RCC 7860 (cell line): ENCODE measurements around the gene GPR12.
"Not testable (repeated sequence)": the region's sequence is repeated elsewhere in the genome, so short reads cannot be mapped to it uniquely, and the experiment has no call there.

Source experiments
- DNase-seq: peaks from one replicate; pipeline ENCODE4 v3.0.0-alpha.2; 2015; ENCODE audit warnings: low spot score
- FAIRE-seq: peaks from 2 replicates; lab custom pipeline; 2012; peaks lifted over from hg19 to GRCh38; lab: Jason Lieb, UNC

GPR12 gene

DNA sequence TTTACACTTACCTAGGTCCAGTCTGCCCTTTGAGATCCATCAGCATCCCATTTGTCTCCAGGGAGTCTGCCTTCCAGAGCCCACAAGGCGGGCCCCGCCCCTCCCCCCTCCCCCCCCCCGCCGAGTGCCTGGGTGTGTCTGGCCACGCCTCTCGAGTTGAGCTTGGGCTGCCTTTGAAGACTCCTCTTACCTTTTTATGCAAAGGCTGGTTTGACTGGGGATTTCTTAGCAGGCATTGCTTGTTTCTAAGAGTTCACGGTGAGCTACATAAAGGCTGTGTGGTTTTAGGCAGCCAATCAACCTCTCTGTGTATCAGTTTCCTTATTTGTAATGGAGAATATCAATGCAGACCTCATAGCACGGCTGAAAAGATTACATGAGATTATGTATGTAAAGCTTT, 11.3 kb downstream of the GPR12 start:
- DNase-seq = no peak
- no peak for FAIRE-seq

DNA sequence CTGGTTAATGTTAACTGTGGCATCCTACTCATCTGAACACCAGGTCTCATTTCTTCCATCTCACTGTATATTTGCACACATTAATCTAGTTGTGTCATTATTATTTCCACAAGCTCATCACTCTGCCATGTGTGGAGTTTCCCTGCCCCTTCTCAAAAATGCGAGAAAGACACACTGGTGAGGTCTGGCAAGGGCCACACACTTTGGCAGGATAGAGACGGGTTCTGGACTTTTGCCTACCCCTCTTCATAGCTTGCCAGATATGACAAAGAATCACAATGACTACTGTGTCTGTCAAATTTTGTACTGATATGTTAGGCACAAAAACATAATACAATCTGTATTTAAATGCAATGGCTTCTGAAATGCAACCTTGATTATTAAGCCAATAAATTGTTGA, 12.9 kb downstream of the GPR12 start:
- no peak for DNase-seq
- no peak for FAIRE-seq

- no peak for FAIRE-seq
- DNase-seq = no peak
Measured at GRCh38 chr13:26743971-26744370, 16.6 kb downstream of the GPR12 start.

GRCh38 chr13:26742691-26743358, 17.8 kb downstream of the GPR12 start:
- FAIRE-seq = no peak

GRCh38 chr13:26735677-26736076, 24.9 kb downstream of the GPR12 start:
- FAIRE-seq = no peak
- DNase-seq = no peak

More at GRCh38 chr13:26742691-26743358, 17.8 kb downstream of the GPR12 start:
- DNase-seq = no peak

- DNase-seq = no peak
- FAIRE-seq = no peak
Measured at GRCh38 chr13:26727633-26728032, 33.0 kb downstream of the GPR12 start.

GRCh38 chr13:26727122-26727521, 33.5 kb downstream of the GPR12 start:
- no peak for FAIRE-seq

DNA sequence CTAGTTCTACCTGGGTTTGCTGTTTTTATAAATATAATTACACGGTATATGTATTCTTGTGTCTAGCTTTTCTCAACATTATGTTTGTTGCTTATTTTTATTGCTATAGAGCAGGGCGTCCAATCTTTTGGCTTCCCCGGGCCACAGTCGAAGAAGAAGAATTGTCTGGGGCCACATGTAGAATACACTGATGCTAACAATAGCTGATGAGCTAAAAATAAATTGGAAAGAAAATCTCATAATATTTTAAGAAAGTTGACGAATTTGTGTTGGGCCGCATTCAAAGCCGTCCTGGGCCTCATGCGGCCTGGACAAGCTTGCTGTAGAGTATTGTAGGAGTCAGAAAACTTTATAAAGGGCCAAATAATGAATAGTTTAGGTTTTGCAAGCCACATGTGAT, 33.9 kb downstream of the GPR12 start:
- FAIRE-seq (no peak), DNase-seq (no peak)

More at GRCh38 chr13:26727122-26727521, 33.5 kb downstream of the GPR12 start:
- no peak for DNase-seq

GRCh38 chr13:26723620-26724019, 37.0 kb downstream of the GPR12 start:
- not testable (repeated sequence) for FAIRE-seq, DNase-seq

DNA sequence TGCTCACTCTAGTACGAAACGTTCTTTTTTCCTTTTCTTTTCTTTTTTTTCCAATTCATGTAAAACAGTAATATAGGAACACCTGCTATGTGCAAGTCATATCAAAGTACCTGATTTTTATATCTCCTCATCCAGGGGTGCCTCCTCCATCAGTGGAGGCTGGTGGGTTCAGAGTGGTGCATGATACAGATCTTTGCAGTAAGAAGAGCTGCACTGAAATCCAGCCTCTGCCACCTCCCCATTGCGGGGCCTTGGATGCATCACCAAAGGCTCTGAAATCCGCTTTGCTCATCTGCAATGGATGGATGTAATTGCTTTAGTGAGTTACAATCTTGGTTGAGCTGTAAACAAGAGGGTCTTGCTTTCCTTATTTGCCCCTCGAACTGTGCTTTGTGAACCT, 38.3 kb downstream of the GPR12 start:
- FAIRE-seq = no peak
- no peak for DNase-seq

DNA sequence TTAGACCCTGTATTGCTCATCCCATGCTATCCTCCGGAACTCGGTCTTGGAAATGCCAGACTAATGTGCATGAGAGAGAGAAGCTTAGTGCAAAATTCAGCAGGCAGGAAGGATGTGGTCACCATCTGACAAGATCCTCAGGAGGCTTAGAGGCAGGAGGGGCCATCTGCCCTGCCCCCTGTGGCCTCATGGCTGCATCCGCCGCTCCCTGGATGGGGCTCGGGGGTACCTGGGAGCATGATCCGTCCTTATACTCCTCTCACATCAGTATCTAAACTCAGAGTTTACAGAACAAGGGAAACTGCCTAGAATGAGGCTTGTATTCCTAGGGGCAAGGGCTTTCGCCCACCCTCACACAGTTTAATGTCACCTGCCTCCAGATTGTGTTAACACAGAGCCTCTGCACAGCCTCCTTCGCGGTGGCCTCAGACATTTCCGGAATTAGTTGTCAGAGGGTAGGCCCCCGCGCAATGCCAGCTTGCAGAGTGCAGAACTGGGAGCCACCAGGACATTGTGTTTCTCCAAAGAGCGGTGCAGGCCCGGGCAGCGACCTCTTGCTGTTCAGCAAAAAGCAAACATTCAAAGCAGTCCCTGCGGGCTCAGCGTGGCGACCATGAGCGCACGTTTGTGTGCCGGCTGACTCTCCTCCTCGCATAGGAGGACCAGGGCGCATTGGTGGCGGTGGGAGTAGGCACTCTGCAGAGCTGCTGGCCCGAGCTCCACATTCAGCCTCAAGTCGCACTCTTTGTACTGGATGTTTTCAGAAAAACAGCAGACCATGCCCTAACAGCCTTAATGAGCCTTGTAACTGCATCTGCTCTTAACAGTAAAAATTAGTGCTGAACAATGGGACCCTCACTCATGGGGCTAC, 39.1 kb downstream of the GPR12 start:
- no peak for FAIRE-seq

GRCh38 chr13:26719356-26719945, 41.1 kb downstream of the GPR12 start:
- no peak for DNase-seq
- no peak for FAIRE-seq

More for the DNA sequence above, 39.1 kb downstream of the GPR12 start:
- no peak for DNase-seq

GRCh38 chr13:26718872-26719271, 41.7 kb downstream of the GPR12 start:
- DNase-seq (no peak), FAIRE-seq (no peak)

DNA sequence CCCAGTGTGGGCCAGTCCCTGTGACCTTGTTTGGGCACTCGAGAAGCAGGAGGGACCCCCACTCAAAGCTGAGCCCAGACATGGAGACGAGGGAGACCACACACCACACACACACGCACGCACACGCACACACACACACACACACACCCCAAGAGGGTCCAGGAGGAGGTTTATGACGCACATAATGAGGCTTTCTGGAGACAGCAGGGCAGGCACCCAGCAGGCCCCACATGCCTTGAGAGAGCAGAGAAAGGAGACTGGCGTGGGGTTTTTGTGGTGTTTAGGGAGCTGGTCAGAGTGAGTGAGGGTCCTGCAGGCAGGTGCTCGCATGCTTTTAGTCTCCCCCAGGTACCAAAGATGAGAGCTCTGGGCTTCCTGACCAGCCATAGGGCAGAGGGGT, 42.4 kb downstream of the GPR12 start:
- no peak for FAIRE-seq
- DNase-seq = no peak

DNA sequence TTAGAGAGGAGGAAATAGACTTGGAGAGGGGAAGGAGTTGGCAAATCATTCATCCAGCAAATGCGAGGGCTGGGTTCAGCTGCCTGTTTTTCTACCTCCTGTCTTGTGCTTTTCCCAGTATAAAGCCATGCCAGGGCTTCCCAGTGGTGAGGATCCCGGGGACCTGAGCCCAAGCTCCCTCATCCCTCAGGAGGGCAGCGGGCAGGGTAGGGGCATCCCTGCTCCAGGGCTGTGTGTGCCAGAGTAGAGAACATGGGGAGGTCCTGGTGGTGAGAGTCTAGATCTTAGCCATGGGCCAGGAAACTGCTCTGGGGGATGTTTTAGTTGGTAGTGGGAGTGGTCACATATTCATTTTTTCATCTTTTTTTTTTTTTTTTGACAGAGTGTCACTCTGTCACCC, 43.6 kb downstream of the GPR12 start:
- no peak for FAIRE-seq
- no peak for DNase-seq

- DNase-seq = no peak
- FAIRE-seq = no peak
Measured at GRCh38 chr13:26713341-26713740, 47.2 kb downstream of the GPR12 start.

DNA sequence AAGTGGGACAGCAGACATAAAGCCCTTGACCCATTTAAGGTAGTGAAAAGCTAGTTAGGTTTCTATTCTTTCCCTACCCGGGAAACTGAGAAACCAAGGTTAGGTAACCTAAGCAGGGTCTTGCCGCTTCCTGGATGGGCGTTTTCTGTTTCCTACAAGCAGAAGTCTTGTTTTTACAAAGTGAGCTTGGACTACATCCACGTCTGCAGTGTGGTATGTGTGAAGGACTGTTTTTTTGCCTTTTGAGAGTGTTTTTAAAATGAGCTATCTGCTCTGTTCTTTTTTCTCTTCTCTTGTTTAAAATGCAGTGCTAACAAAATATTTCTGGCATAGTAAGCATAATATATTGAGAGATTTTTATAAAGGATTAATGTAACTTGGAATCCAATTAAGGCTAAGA, 49.4 kb downstream of the GPR12 start:
- FAIRE-seq (no peak), DNase-seq (no peak)

DNA sequence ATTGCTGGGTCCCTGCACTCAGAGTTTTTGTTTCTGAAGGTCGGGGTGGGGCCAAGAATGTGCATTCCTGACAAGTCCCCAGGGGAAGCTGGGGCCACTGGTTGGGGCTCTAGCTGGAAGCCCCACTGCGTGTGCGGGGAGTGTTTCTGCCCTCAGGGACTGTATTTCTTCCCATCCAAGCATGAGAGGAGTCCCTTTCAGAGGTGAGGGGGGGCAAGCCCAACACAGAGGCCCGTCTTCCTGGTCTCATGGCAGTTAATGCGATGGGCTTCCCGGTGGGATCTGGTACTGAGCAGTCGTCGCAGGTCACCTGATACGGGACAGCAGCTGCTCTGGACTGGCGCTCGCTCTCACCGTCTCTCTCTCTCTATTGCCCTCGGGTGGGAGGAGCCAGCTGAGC, 50.4 kb downstream of the GPR12 start:
- no peak for FAIRE-seq
- DNase-seq = no peak

DNA sequence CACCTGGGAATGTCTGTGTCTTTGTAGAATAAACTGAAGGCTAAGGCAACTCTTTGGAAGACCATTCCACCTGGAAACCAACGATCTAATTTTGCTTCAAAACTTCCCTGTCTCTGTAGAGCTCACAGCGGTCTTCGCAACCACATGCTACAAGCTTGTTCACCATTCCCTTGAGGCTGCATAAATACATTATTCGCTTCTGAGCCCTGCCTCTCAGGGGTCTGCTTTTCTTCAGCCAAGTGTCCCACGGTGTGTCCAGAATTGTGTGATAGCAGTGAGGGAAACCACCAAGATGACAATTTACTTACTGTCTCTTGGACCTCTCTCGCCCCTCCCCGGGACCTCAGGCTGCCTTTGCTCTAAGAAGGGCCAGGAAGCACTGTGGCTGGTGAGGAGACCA, 51.1 kb downstream of the GPR12 start:
- FAIRE-seq = no peak
- DNase-seq = no peak

DNA sequence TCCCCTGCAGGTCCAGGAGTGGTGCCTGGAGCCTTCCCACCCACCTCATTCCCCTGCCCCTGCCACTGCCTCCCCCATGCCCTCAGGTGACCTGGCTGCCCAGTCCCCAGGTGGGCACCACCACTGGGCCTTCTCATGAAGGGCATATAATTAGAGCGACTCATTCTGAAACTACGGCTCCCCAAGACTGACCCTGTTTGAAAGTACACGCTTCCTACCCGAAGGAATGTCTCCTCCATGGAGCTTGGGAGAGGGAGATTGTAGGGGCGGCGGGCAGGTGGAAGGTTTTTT, 52.6 kb downstream of the GPR12 start:
- FAIRE-seq = no peak
- no peak for DNase-seq

- DNase-seq (peak; percentile 19), FAIRE-seq (no peak)
Measured at GRCh38 chr13:26707122-26708006, 53.2 kb downstream of the GPR12 start.
